ENCODE results near the gene CFAP43.

GRCh38 chr10:104085801-104086400, 146.3 kb downstream of the CFAP43 start, which contains the start of gene COL17A1:
- no peak for TF ChIP-seq EZH2 (IDR thresholded peaks at IDR 0.05)
- TF ChIP-seq POLR2AphosphoS5 (IDR thresholded peaks at IDR 0.05; ENCODE audit: borderline replicate concordance, low read depth, low read length), result no peak
- TF ChIP-seq FOXP2 (optimal IDR thresholded peaks at IDR 0.05; ENCODE audit: control extremely low read depth, extremely low read length, insufficient read depth), result no peak
